BLaER1 treated with 17β-estradiol and CSF1 and Interleukin-3, amounts not matched to agents 10 nM and 100 nM (cell line): ENCODE results near the gene EPHA7.

Experiments
- H3K27ac ChIP-seq, 11 experiments: shearing (Covaris generic); formaldehyde crosslinking; 2 replicates each; pipeline ENCODE4 v1.8.1; 2022
- H3K27me3 ChIP-seq, 11 experiments: shearing (Covaris generic); formaldehyde crosslinking; 2 replicates each; pipeline ENCODE4 v1.8.1; 2022
- H3K36me3 ChIP-seq, 11 experiments: shearing (Covaris generic); formaldehyde crosslinking; 2 replicates each; pipeline ENCODE4 v1.8.1; 2022
- H3K4me1 ChIP-seq, 10 experiments: shearing (Covaris generic); formaldehyde crosslinking; 2 replicates each; pipeline ENCODE4 v1.8.1; 2022
- H3K4me2 ChIP-seq, 11 experiments: shearing (Covaris generic); formaldehyde crosslinking; 2 replicates each; pipeline ENCODE4 v1.8.1; 2022
- H3K4me3 ChIP-seq, 10 experiments: shearing (Covaris generic); formaldehyde crosslinking; 2 replicates each; pipeline ENCODE4 v1.8.1; 2022
- H3K9ac ChIP-seq, 11 experiments: shearing (Covaris generic); formaldehyde crosslinking; 2 replicates each; pipeline ENCODE4 v1.8.1; 2022
- H3K9me3 ChIP-seq, 11 experiments: shearing (Covaris generic); formaldehyde crosslinking; replicated peaks in 1 of 11; 2 replicates each; pipeline ENCODE4 v1.8.1; 2022
- H4K20me1 ChIP-seq, 11 experiments: shearing (Covaris generic); formaldehyde crosslinking; 2 replicates each; pipeline ENCODE4 v1.8.1; 2022
- Cebpa-rat ChIP-seq, 11 experiments: shearing (Covaris generic); IDR thresholded peaks; 2 replicates each; pipeline ENCODE4 v1.8.1; 2022

Gene EPHA7

GRCh38 chr6:93420163-93420795 lies 920 bp upstream of the EPHA7 start:
- TF ChIP-seq Cebpa-rat (IDR thresholded peaks at IDR 0.05) = no peak
- Histone ChIP-seq H3K9me3 (no peaks in the 10 kb centered on the region), H3K27me3 (peaks cover 63 to 73% (median 67%) of the 10 kb centered on the region in 11 experiments), H4K20me1 (peaks cover 0 to 20% (median 10%) of the 10 kb centered on the region in 11 experiments; a peak in 8 of 22 replicates), H3K9ac (no peak overlapping the region), H3K36me3 (no peaks in the 10 kb centered on the region), H3K27ac (no peak overlapping the region), H3K4me3 (peak overlapping the region; percentile 59 to 73 (median 68); a peak in 18 of 20 replicates), H3K4me1 (peaks cover 5 to 30% (median 19%) of the 10 kb centered on the region in 10 experiments; a peak in 18 of 20 replicates), H3K4me2 (peak overlapping the region; percentile 92 to 100 (median 98))

- H3K9ac ChIP-seq = peak overlapping the region; percentile 20 to 67 (median 51); a peak in 20 of 22 replicates
- H3K4me3 ChIP-seq = peak overlapping the region; percentile 59 to 73 (median 68)
- peaks cover 5 to 30% (median 19%) of the 10 kb centered on the region in 10 experiments; a peak in 18 of 20 replicates for H3K4me1 ChIP-seq
- H3K36me3 ChIP-seq = no peaks in the 10 kb centered on the region
- H3K4me2 ChIP-seq = peak overlapping the region; percentile 92 to 100 (median 98)
- TF ChIP-seq Cebpa-rat (IDR thresholded peaks at IDR 0.05) = no peak
- H3K27me3 ChIP-seq = peaks cover 72 to 87% (median 78%) of the 10 kb centered on the region in 11 experiments
- no peaks in the 10 kb centered on the region for H3K9me3 ChIP-seq
- H4K20me1 ChIP-seq = peaks cover 0 to 20% (median 10%) of the 10 kb centered on the region in 11 experiments; a peak in 8 of 22 replicates
- no peak overlapping the region; a peak in 1 of 22 replicates for H3K27ac ChIP-seq
Measured at GRCh38 chr6:93418408-93419303, 703 bp downstream of the EPHA7 start.

GRCh38 chr6:93418033-93418407 lies 1.3 kb downstream of the EPHA7 start:
- peak overlapping the region; percentile 92 to 100 (median 98) for H3K4me2 ChIP-seq
- no peaks in the 10 kb centered on the region for H3K9me3 ChIP-seq
- peaks cover 5 to 30% (median 19%) of the 10 kb centered on the region in 10 experiments; a peak in 18 of 20 replicates for H3K4me1 ChIP-seq
- H3K27me3 ChIP-seq = peaks cover 72 to 92% (median 78%) of the 10 kb centered on the region in 11 experiments
- peak overlapping the region; percentile 59 to 73 (median 68) for H3K4me3 ChIP-seq
- no peaks in the 10 kb centered on the region for H3K36me3 ChIP-seq
- H3K9ac ChIP-seq = peak overlapping the region in 10 of 11 experiments; percentile 20 to 67 (median 52); a peak in 12 of 22 replicates
- no peak overlapping the region for H3K27ac ChIP-seq
- peaks cover 0 to 20% (median 10%) of the 10 kb centered on the region in 11 experiments; a peak in 8 of 22 replicates for H4K20me1 ChIP-seq
- no peak for TF ChIP-seq Cebpa-rat (IDR thresholded peaks at IDR 0.05)

- peak overlapping the region; percentile 59 to 73 (median 68) for H3K4me3 ChIP-seq
- peak overlapping the region; percentile 92 to 100 (median 98) for H3K4me2 ChIP-seq
Measured at GRCh38 chr6:93417421-93418013, 1.8 kb downstream of the EPHA7 start.

GRCh38 chr6:93416571-93417420 lies 2.6 kb downstream of the EPHA7 start:
- TF ChIP-seq Cebpa-rat (IDR thresholded peaks at IDR 0.05) = no peak
- peak overlapping the region in 5 of 11 experiments; percentile 16 to 67 (median 26); a peak in 5 of 22 replicates for H3K9ac ChIP-seq
- H3K27me3 ChIP-seq = peaks cover 72 to 88% (median 75%) of the 10 kb centered on the region in 11 experiments
- H4K20me1 ChIP-seq = peaks cover 0 to 20% (median 10%) of the 10 kb centered on the region in 11 experiments; a peak in 8 of 22 replicates
- peak overlapping the region; percentile 59 to 73 (median 68) for H3K4me3 ChIP-seq
- no peaks in the 10 kb centered on the region for H3K9me3 ChIP-seq
- peaks cover 5 to 30% (median 19%) of the 10 kb centered on the region in 10 experiments; a peak in 18 of 20 replicates for H3K4me1 ChIP-seq
- no peaks in the 10 kb centered on the region for H3K36me3 ChIP-seq
- H3K4me2 ChIP-seq = peak overlapping the region; percentile 92 to 100 (median 98)
- no peak overlapping the region for H3K27ac ChIP-seq

More at GRCh38 chr6:93417421-93418013, 1.8 kb downstream of the EPHA7 start:
- Histone ChIP-seq H3K9me3 (no peaks in the 10 kb centered on the region), H3K9ac (peak overlapping the region in 6 of 11 experiments; percentile 16 to 67 (median 26); a peak in 5 of 22 replicates), H3K27ac (no peak overlapping the region), H3K36me3 (no peaks in the 10 kb centered on the region), H3K27me3 (peaks cover 72 to 93% (median 77%) of the 10 kb centered on the region in 11 experiments), H4K20me1 (peaks cover 0 to 20% (median 10%) of the 10 kb centered on the region in 11 experiments; a peak in 8 of 22 replicates), H3K4me1 (peaks cover 5 to 30% (median 19%) of the 10 kb centered on the region in 10 experiments; a peak in 18 of 20 replicates)
- no peak for TF ChIP-seq Cebpa-rat (IDR thresholded peaks at IDR 0.05)

- Histone ChIP-seq H3K4me2 (no peak overlapping the region), H3K27ac (no peak overlapping the region), H3K4me1 (peaks cover 5 to 18% (median 12%) of the 10 kb centered on the region in 10 experiments; a peak in 18 of 20 replicates), H3K9ac (no peak overlapping the region), H3K9me3 (no peaks in the 10 kb centered on the region), H3K27me3 (peaks cover 38 to 52% (median 39%) of the 10 kb centered on the region in 11 experiments), H3K4me3 (no peak overlapping the region), H3K36me3 (no peaks in the 10 kb centered on the region), H4K20me1 (peaks cover 0 to 13% (median 7%) of the 10 kb centered on the region in 11 experiments; a peak in 8 of 22 replicates)
- no peak for TF ChIP-seq Cebpa-rat (IDR thresholded peaks at IDR 0.05)
Measured at GRCh38 chr6:93413190-93413589, 6.2 kb downstream of the EPHA7 start.

GRCh38 chr6:93412452-93412851 lies 6.9 kb downstream of the EPHA7 start:
- H3K9ac ChIP-seq = no peak overlapping the region
- no peak for TF ChIP-seq Cebpa-rat (IDR thresholded peaks at IDR 0.05)

More at GRCh38 chr6:93412452-93412851, 6.9 kb downstream of the EPHA7 start:
- H3K27me3 ChIP-seq = peaks cover 31 to 44% (median 32%) of the 10 kb centered on the region in 11 experiments
- peaks cover under 1 to 11% (median 4%) of the 10 kb centered on the region in 10 experiments; a peak in 17 of 20 replicates for H3K4me1 ChIP-seq
- peaks cover 0 to 5% (median under 1%) of the 10 kb centered on the region in 11 experiments; a peak in 6 of 22 replicates for H4K20me1 ChIP-seq
- no peak overlapping the region for H3K27ac ChIP-seq
- H3K36me3 ChIP-seq = no peaks in the 10 kb centered on the region
- no peak overlapping the region for H3K4me3 ChIP-seq
- no peaks in the 10 kb centered on the region for H3K9me3 ChIP-seq
- no peak overlapping the region for H3K4me2 ChIP-seq
